Dermis blood vessel endothelial cell (primary cell): ENCODE data around the gene VAV2. TPM values are rescaled to one million over a fixed set of nuclear protein-coding genes. Genes with fewer than 3 reads are reported as not detected.
A peak's percentile ranks its signal among the peaks of the same experiment; 100 is the strongest.
"Not testable (repeated sequence)": the region's sequence is repeated elsewhere in the genome, so short reads cannot be mapped to it uniquely, and the experiment has no call there.

ENCODE experiments used
- DNase-seq: peaks from one replicate; pipeline ENCODE4 v3.0.0; 2010
- total RNA-seq: library from RNA; depleted of rRNA; stranded (reverse); fragments of >200 nt; gene quantifications from 2 replicates; pipeline ENCODE4 v1.2.3, GENCODE V29; 2014

The VAV2 gene
- total RNA-seq, 1 donor from 2014 or later, result 19.6 TPM

- no peak for DNase-seq
Observed at GRCh38 chr9:133915534-133916158, 76.5 kb downstream of the VAV2 start.

GRCh38 chr9:133914442-133915342, 77.4 kb downstream of the VAV2 start:
- no peak for DNase-seq

GRCh38 chr9:133913571-133914369, 78.4 kb downstream of the VAV2 start:
- no peak for DNase-seq

GRCh38 chr9:133910855-133911514, 81.1 kb downstream of the VAV2 start:
- no peak for DNase-seq

GRCh38 chr9:133906932-133907910, 84.9 kb downstream of the VAV2 start:
- DNase-seq, result no peak

- no peak for DNase-seq
Observed at GRCh38 chr9:133906218-133906617, 85.9 kb downstream of the VAV2 start.

GRCh38 chr9:133905493-133905892, 86.6 kb downstream of the VAV2 start:
- DNase-seq, result no peak

- DNase-seq, result no peak
Observed at GRCh38 chr9:133904346-133905090, 87.6 kb downstream of the VAV2 start.

- no peak for DNase-seq
Observed at GRCh38 chr9:133901184-133901835, 90.8 kb downstream of the VAV2 start.

- DNase-seq, result no peak
Observed at GRCh38 chr9:133897675-133898074, 94.4 kb downstream of the VAV2 start.

GRCh38 chr9:133896007-133896406, 96.1 kb downstream of the VAV2 start:
- DNase-seq, result not testable (repeated sequence)

- DNase-seq, result no peak
Observed at GRCh38 chr9:133895335-133895734, 96.8 kb downstream of the VAV2 start.

- no peak for DNase-seq
Observed at GRCh38 chr9:133894377-133895321, 97.5 kb downstream of the VAV2 start.

- DNase-seq, result no peak
Observed at GRCh38 chr9:133893191-133893994, 98.7 kb downstream of the VAV2 start.

GRCh38 chr9:133892193-133892920, 99.8 kb downstream of the VAV2 start:
- no peak for DNase-seq

GRCh38 chr9:133891741-133892140, 100.4 kb downstream of the VAV2 start:
- DNase-seq, result no peak

GRCh38 chr9:133890583-133890982, 101.5 kb downstream of the VAV2 start:
- DNase-seq, result peak; percentile 41
